GM10266 (cell line): ENCODE results near the gene ZNF335.

Experiments used
- DNase-seq: peaks from one replicate; pipeline ENCODE4 v3.0.0; 2012; ENCODE audit errors: extremely low spot score
- CTCF ChIP-seq: IDR thresholded peaks from 2 replicates; pipeline ENCODE4 v1.5.1; 2012; ENCODE audit warnings: mild to moderate bottlenecking, low read depth; ENCODE audit not compliant: control insufficient read depth, insufficient read depth; ENCODE audit errors: missing control alignments

Gene ZNF335

DNA sequence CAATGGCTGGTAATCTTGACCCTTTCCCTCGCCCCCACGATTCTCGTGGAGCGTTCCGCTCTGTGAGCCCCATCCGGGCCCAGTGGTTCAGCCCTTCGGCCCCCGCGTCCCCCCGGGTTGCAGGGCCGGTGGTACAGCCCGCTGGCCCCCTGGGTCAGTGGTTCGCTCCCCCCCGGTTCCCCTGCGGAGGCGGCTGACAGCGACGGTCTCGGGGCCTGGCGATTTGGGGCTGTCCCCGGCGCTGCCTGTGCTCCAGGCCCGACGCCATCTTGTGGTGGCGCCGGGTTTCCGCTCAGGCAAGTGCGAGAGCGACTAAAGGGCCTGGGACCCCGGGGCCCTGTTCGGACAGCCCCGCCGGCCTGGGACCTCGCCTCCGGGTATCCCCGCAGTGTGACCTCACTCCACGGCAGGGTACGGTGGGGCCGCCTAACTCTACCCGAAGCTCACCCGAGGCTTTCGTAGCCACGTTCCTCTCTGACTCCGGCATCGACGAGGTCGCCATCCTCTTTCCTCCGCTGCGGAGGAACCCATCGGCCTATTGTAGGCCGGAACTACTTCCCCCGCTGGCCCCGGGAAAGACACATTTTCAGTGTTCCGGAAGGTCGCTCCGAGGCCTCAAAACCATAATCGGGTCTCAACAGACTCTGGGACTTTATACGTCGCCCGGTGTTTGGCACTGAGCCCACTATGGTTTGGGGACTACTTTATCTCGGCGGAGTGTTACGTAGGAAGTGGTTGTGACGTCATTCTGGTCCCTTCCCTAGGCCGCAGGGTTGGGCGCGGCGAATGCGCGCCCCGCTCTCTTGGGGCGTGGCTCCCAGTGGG, at the start of gene ZNF335:
Gene ZNF335, minus strand, starts transcription at position 529 of the 825 bp plus-strand sequence. CDS start 793 bp downstream, outside the sequence.
- TF ChIP-seq CTCF: peak; percentile 12
- DNase-seq: peak; percentile 99

DNA sequence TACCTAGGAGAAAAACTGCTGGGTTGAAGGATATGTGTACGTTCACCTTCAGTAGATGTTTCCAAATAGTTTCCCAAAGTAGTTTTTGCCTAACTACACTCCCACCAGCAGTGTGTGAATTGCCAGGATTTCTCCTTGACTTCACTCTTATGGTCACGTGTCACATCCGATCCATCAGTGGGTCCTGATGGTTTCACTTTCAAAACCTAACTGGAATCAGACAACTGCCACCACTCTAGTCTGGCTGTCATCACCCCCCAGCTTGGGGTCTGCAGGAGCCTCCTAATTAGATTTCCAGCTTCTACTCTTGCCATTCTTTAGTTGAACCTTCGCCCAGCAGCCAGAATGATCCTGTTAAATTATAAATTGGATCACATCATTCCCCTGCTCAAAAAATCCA, 48.6 kb upstream of the ZNF335 start:
- DNase-seq: no peak
- TF ChIP-seq CTCF: no peak

DNA sequence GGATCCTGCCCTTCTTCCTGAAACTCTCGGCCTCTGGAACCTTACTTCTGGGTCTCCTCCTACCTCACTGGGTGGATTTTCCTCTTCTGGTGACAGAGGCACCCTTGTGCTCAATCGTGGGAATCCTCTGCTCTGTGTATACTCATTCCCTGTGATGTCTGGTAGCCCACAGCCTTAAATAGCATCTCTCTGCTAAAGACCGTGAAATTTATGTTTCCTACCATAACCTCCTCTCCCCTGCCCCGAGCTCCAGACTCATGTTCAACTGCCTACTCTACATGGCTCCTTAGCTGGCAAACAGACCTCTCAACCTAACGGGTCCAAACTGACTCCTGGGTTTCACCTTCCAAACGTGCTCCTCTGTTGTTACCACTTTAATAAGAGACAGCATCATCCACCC, 46.6 kb upstream of the ZNF335 start:
- no peak for DNase-seq
- no peak for TF ChIP-seq CTCF

DNA sequence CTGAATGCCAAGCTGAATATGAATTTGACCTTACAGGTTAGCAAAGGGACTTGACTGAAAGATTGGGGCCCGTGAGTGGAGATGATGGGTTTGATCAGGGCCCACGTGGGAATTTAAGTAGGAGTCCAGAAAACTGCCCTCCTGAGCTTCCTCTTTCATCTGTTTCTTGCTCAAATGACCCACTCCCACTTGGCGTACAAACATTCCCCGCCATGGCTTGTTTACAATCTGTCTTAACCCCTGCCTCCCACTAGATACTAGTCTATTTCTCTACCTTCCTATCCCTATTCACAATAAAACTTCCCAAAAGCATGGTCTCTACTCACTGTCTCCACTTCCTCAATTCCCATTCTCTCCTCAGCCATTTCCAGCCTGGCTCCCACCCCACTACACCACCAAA, 46.1 kb upstream of the ZNF335 start:
- DNase-seq: no peak
- TF ChIP-seq CTCF: no peak

GRCh38 chr20:46017272-46017671, 45.3 kb upstream of the ZNF335 start:
- no peak for DNase-seq
- TF ChIP-seq CTCF: no peak

DNA sequence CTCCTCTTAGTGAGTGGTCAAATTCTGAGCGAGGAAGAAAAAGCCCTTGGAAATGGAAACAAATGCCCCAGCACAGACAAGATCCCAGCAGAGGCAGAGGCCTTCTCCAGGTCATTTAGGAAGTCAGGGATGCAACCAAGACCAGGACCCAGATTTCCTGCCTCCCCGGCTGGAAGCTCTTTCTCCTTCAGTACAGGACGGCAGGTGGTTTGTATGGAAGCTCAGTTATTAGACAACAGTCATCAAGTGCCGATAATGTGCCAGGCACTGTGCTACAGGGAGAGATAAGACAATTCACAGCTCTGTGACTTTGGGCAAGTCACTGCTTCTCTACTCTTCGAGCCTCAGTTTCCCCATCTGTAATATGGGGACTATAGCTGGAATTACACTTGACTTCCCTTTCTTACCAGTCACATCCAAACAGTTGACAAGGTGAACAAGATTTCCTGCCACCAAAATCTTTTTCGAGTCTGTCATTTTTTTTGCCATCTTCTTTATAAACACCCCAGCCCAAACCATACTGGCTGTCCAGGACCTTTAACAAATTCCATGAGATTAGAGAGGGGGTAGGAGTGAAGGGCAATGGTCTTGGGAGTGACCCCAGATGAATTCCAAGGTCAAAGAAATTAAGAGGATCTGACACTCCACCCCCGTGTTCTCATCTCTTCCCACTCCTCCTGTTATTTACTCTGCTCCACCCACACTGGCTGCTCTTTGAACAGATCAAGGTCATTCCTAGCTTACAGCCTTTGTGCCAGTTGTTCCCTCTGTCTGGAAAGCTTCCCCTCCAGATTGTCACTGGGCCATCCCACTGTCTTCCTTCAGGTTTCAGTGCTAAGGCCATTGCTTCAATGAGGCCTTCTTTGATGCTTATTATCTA, 42.8 kb upstream of the ZNF335 start:
- TF ChIP-seq CTCF: no peak
- DNase-seq: no peak

DNA sequence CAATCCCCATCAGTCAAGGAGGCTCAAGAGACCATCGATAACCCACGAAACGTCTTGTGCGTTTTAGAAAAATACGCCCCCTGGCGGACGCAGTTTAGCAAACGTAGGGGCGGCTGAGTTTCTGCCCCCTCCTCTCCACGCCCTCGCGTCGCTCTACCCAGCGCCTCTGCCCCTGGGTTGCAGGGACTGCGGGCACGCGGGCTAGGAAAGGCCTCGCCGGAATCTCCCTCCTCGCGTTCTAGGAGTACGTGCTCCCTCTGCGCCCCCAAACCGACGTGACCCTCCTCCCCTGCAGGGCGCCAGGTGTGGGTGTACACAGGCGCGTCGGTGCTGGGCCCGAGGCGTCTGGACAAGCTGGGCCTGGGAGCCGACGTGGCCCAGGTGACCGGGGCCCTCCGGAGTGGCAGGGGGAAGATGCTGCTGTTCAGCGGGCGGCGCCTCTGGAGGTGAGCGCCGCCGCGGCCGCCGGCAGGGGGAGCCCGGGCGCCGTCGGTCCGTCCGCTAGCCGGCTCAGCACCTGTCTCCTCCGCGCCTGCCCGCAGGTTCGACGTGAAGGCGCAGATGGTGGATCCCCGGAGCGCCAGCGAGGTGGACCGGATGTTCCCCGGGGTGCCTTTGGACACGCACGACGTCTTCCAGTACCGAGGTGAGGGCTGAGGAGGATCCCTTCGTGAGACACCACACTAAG, 42.0 kb upstream of the ZNF335 start:
- peak; percentile 86 for DNase-seq
- TF ChIP-seq CTCF: peak; percentile 87
